HepG2 (cell line): ENCODE data around the gene KLHL18. TPM values are rescaled to one million over a fixed set of nuclear protein-coding genes. Genes with fewer than 3 reads are reported as not detected.

ENCODE experiments used
- FOXM1 ChIP-seq: sonication (generic); formaldehyde crosslinking; IDR thresholded peaks from 2 replicates; pipeline ENCODE4 v1.5.0; 2020; ENCODE audit warnings: missing genetic modification reagents
- FOXP1 ChIP-seq, 2 experiments: fragments of 450-650 bp in 1 of 2; IDR thresholded peaks; 2 replicates each; pipeline ENCODE4 v1.6.1; 2017 to 2018; ENCODE audit warnings: antibody characterized with exemption in 1 of 2
- GFI1 ChIP-seq: sonication (generic); formaldehyde crosslinking; IDR thresholded peaks from 2 replicates; pipeline ENCODE4 v1.5.0; 2020; ENCODE audit warnings: missing genetic modification reagents, mild to moderate bottlenecking, borderline replicate concordance
- HDAC2 ChIP-seq: sonication (generic); formaldehyde crosslinking; IDR thresholded peaks from 2 replicates; pipeline ENCODE4 v1.4.0; 2020; ENCODE audit warnings: missing genetic modification reagents
- LCORL ChIP-seq, 2 experiments: fragments of 450-650 bp in 1 of 2; sonication (generic) in 1 of 2; formaldehyde crosslinking in 1 of 2; IDR thresholded peaks; 2 replicates each; pipeline versions ENCODE4 v1.5.0 to v1.6.1; 2017 to 2020; ENCODE audit warnings: antibody characterized with exemption in 1 of 2, missing genetic modification reagents in 1 of 2
- MED1 ChIP-seq: sonication (generic); formaldehyde crosslinking; IDR thresholded peaks from 2 replicates; pipeline ENCODE4 v1.4.0; 2020; ENCODE audit warnings: missing genetic modification reagents
- ZBTB38 ChIP-seq: sonication (generic); formaldehyde crosslinking; IDR thresholded peaks from 2 replicates; pipeline ENCODE4 v1.5.1; 2020; ENCODE audit warnings: mild to moderate bottlenecking, missing genetic modification reagents
- ZKSCAN8 ChIP-seq: IDR thresholded peaks from 2 replicates; pipeline ENCODE4 v1.6.1; 2016; ENCODE audit warnings: borderline replicate concordance, missing genetic modification reagents, missing compliant biosample characterization
- ZNF12 ChIP-seq: sonication (generic); formaldehyde crosslinking; IDR thresholded peaks from 2 replicates; pipeline ENCODE4 v1.5.0; 2020; ENCODE audit warnings: missing genetic modification reagents
- ZNF616 ChIP-seq: sonication (generic); formaldehyde crosslinking; IDR thresholded peaks from 2 replicates; pipeline ENCODE4 v1.5.0; 2020; ENCODE audit warnings: low read depth, mild to moderate bottlenecking, missing genetic modification reagents
- ZNF629 ChIP-seq: sonication (generic); formaldehyde crosslinking; conservative IDR thresholded peaks from 2 replicates; pipeline ENCODE4 v1.5.0; 2020; ENCODE audit warnings: missing genetic modification reagents
- ZNF777 ChIP-seq: sonication (generic); formaldehyde crosslinking; IDR thresholded peaks from 2 replicates; pipeline ENCODE4 v1.4.0; 2020; ENCODE audit warnings: missing genetic modification reagents
- ZSCAN25 ChIP-seq: sonication (generic); formaldehyde crosslinking; IDR thresholded peaks from 2 replicates; pipeline ENCODE4 v1.8.0; 2022; ENCODE audit warnings: mild to moderate bottlenecking, missing genetic modification reagents
- polyA plus RNA-seq, 8 experiments: library from polyadenylated mRNA; depleted of rRNA in 3 of 8; stranded (reverse) in 7 of 8; unstranded in 1 of 8; fragments of >200 nt; fragmentation: Illumina TruSeq in 4 of 8; extraction: Trizol in 4 of 8; gene quantifications; 2 replicates each; pipeline versions ENCODE4 v1.2.1 to v1.2.3, GENCODE V29; 2011 to 2016; ENCODE audit warnings: low read depth in 4 of 8, missing spikeins in 1 of 8, mixed read lengths in 1 of 8; ENCODE audit not compliant: insufficient read depth in 1 of 8
- total RNA-seq, 5 experiments: library from RNA; depleted of rRNA; stranded (reverse); fragments of >200 nt; fragmentation: Illumina TruSeq; extraction: Trizol; gene quantifications; 2 replicates each; pipeline ENCODE4 v1.2.3, GENCODE V29; 2016; ENCODE audit warnings: low read depth in 1 of 5
- TF ChIP-seq, protein P1 (sequence below): sonication (generic); formaldehyde crosslinking; IDR thresholded peaks from 2 replicates; pipeline ENCODE4 v1.5.1; 2020; ENCODE audit warnings: missing genetic modification reagents, mild to moderate bottlenecking, borderline replicate concordance
- TF ChIP-seq, protein P2 (sequence below): sonication (generic); formaldehyde crosslinking; IDR thresholded peaks from 2 replicates; pipeline ENCODE4 v1.8.1; 2023; ENCODE audit warnings: mild to moderate bottlenecking, inconsistent platforms, moderate library complexity, missing genetic modification reagents, borderline replicate concordance
- TF ChIP-seq, protein P3 (sequence below): IDR thresholded peaks from 2 replicates; pipeline ENCODE4 v1.4.0; 2020; ENCODE audit warnings: mild to moderate bottlenecking, missing genetic modification reagents
- TF ChIP-seq, protein P4 (sequence below): sonication (generic); formaldehyde crosslinking; IDR thresholded peaks from 2 replicates; pipeline ENCODE4 v1.4.0; 2020; ENCODE audit warnings: mild to moderate bottlenecking, missing genetic modification reagents, borderline replicate concordance

KLHL18 gene
- total and polyA plus RNA-seq, 2 of the 13 experiments (the other 11 are each of a cell fraction or from before 2014, with no cell fraction given) = 17.5 to 18.8 TPM

DNA sequence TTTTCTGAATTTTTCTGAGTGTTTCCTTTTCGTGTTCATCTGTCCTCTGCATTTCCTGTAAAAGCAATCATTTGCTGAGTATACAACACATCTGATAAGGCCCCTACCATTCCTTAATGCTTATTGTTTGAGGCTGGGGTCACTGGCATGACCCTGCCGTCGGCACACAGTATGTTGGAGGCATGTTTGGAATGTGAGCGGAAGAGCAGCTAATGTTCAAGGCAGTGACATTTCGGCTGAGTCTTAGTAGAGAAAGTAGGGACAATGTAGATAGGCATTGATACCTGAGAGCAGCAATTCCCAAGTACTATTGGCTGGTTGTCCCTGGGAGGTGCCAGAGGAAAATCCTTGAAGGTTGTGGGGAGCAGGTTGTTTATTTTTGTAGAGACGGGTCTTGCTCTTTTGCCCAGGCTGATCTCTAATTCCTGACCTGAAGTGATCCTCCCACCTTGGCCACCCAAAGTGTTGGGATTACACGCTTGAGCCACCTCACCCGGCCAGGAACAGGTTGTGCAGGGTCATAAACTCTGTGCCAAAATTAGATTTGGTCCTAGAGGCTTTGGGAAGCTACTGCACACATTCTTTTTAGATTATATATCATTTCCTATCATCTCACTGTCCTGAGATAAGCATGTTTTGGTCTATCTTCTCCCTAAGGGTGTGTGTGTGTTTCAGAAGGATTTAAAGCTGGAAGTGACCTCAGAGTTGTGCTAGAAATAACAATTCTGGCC, 111.6 kb downstream of the KLHL18 start (continued):
- TF ChIP-seq HDAC2 = peak; percentile 71; the same call in 1 of the 2 replicates
- no peak for TF ChIP-seq FOXP1 (IDR thresholded peaks at IDR 0.05)
- TF ChIP-seq FOXP1 (CRISPR knock-in tag; IDR thresholded peaks at IDR 0.05) = peak; percentile 45; the same call in 1 of the 2 replicates
- TF ChIP-seq, protein P1, sequence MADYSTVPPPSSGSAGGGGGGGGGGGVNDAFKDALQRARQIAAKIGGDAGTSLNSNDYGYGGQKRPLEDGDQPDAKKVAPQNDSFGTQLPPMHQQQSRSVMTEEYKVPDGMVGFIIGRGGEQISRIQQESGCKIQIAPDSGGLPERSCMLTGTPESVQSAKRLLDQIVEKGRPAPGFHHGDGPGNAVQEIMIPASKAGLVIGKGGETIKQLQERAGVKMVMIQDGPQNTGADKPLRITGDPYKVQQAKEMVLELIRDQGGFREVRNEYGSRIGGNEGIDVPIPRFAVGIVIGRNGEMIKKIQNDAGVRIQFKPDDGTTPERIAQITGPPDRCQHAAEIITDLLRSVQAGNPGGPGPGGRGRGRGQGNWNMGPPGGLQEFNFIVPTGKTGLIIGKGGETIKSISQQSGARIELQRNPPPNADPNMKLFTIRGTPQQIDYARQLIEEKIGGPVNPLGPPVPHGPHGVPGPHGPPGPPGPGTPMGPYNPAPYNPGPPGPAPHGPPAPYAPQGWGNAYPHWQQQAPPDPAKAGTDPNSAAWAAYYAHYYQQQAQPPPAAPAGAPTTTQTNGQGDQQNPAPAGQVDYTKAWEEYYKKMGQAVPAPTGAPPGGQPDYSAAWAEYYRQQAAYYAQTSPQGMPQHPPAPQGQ (CRISPR knock-in tag) = no peak
- no peak for TF ChIP-seq ZSCAN25 (CRISPR knock-in tag)
- TF ChIP-seq, protein P2, sequence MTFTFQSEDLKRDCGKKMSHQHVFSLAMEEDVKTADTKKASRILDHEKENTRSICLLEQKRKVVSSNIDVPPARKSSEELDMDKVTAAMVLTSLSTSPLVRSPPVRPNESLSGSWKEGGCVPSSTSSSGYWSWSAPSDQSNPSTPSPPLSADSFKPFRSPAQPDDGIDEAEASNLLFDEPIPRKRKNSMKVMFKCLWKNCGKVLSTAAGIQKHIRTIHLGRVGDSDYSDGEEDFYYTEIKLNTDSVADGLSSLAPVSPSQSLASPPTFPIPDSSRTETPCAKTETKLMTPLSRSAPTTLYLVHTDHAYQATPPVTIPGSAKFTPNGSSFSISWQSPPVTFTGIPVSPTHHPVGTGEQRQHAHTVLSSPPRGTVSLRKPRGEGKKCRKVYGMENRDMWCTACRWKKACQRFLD = no peak
- TF ChIP-seq, protein P3, sequence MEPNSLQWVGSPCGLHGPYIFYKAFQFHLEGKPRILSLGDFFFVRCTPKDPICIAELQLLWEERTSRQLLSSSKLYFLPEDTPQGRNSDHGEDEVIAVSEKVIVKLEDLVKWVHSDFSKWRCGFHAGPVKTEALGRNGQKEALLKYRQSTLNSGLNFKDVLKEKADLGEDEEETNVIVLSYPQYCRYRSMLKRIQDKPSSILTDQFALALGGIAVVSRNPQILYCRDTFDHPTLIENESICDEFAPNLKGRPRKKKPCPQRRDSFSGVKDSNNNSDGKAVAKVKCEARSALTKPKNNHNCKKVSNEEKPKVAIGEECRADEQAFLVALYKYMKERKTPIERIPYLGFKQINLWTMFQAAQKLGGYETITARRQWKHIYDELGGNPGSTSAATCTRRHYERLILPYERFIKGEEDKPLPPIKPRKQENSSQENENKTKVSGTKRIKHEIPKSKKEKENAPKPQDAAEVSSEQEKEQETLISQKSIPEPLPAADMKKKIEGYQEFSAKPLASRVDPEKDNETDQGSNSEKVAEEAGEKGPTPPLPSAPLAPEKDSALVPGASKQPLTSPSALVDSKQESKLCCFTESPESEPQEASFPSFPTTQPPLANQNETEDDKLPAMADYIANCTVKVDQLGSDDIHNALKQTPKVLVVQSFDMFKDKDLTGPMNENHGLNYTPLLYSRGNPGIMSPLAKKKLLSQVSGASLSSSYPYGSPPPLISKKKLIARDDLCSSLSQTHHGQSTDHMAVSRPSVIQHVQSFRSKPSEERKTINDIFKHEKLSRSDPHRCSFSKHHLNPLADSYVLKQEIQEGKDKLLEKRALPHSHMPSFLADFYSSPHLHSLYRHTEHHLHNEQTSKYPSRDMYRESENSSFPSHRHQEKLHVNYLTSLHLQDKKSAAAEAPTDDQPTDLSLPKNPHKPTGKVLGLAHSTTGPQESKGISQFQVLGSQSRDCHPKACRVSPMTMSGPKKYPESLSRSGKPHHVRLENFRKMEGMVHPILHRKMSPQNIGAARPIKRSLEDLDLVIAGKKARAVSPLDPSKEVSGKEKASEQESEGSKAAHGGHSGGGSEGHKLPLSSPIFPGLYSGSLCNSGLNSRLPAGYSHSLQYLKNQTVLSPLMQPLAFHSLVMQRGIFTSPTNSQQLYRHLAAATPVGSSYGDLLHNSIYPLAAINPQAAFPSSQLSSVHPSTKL (CRISPR knock-in tag) = peak; percentile 78
- TF ChIP-seq, protein P4, sequence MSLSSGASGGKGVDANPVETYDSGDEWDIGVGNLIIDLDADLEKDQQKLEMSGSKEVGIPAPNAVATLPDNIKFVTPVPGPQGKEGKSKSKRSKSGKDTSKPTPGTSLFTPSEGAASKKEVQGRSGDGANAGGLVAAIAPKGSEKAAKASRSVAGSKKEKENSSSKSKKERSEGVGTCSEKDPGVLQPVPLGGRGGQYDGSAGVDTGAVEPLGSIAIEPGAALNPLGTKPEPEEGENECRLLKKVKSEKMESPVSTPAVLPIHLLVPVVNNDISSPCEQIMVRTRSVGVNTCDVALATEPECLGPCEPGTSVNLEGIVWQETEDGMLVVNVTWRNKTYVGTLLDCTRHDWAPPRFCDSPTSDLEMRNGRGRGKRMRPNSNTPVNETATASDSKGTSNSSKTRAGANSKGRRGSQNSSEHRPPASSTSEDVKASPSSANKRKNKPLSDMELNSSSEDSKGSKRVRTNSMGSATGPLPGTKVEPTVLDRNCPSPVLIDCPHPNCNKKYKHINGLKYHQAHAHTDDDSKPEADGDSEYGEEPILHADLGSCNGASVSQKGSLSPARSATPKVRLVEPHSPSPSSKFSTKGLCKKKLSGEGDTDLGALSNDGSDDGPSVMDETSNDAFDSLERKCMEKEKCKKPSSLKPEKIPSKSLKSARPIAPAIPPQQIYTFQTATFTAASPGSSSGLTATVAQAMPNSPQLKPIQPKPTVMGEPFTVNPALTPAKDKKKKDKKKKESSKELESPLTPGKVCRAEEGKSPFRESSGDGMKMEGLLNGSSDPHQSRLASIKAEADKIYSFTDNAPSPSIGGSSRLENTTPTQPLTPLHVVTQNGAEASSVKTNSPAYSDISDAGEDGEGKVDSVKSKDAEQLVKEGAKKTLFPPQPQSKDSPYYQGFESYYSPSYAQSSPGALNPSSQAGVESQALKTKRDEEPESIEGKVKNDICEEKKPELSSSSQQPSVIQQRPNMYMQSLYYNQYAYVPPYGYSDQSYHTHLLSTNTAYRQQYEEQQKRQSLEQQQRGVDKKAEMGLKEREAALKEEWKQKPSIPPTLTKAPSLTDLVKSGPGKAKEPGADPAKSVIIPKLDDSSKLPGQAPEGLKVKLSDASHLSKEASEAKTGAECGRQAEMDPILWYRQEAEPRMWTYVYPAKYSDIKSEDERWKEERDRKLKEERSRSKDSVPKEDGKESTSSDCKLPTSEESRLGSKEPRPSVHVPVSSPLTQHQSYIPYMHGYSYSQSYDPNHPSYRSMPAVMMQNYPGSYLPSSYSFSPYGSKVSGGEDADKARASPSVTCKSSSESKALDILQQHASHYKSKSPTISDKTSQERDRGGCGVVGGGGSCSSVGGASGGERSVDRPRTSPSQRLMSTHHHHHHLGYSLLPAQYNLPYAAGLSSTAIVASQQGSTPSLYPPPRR (CRISPR knock-in tag) = peak; percentile 25; the same call in 1 of the 2 replicates
- peak; percentile 44; the same call in 1 of the 2 replicates for TF ChIP-seq MED1 (CRISPR knock-in tag)
- no peak for TF ChIP-seq ZNF616 (CRISPR knock-in tag)
- 0 out of 2 replicates have a peak, but pooled peaks have one; percentile 27 for TF ChIP-seq GFI1 (CRISPR knock-in tag)
- TF ChIP-seq ZNF629 (CRISPR knock-in tag) = no peak
- no peak for TF ChIP-seq ZNF777 (CRISPR knock-in tag)
- TF ChIP-seq ZBTB38 = peak; percentile 60; the same call in 1 of the 2 replicates
- TF ChIP-seq LCORL (IDR thresholded peaks at IDR 0.05) = no peak
- TF ChIP-seq LCORL (CRISPR knock-in tag; IDR thresholded peaks at IDR 0.05) = peak; percentile 55; the same call in 1 of the 2 replicates
- TF ChIP-seq ZKSCAN8 (CRISPR knock-in tag) = no peak; the same call in 1 of the 2 replicates
- no peak for TF ChIP-seq ZNF12 (CRISPR knock-in tag)
- no peak for TF ChIP-seq FOXM1 (CRISPR knock-in tag)
